ENCODE results near the gene MME. TPM values are rescaled to one million over a fixed set of nuclear protein-coding genes. Genes with fewer than 3 reads are reported as not detected.

MME gene
- polyA plus RNA-seq, 3 donors, result 0.27 to 1.0 (median 0.73) TPM

DNA sequence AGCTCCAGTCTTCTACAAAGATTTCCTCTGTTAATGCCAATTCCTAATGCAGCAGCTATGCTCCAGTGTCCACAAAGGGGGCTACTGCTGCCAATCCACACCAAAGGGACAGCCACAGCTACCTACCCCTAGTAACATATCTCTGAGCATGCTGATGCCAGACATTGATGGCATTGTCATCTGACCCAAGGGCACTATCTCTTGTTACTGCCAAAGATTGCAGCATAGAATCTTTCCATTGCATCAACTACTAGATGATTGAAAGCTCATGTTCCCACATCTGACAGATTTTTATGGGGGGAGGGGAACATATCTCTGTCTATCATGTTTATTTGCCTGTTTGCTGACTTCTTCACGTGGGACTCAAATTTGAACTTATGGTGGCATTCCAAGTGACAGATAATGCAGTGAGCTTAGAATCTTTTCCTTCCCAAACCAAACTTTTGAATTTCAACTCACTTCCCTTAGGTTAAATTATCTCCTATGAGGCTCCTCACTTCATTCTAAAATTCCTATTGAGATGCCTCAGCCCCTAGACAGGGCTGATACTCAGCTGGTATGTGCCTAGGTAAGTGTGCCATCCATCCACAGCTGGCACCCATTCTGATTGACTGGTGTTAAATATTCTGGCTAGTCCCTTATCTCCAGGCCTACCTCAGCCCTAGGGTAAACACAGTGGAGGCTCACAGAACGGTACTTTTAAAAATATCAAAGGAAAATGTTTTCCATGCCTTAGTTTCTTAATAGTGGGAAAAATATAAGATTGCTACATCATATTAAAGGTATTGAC, 113.0 kb downstream of the MME start:
- Mint-ChIP-seq H3K4me3 (no peak overlapping the region), H3K27ac (no peak overlapping the region), H3K9me3 (peaks cover 0 to 3% (median 0%) of the 10 kb centered on the region in 7 donors), H3K27me3 (ENCODE audit: low read depth in 3 of 3) (peaks cover 0 to 1% (median 0%) of the 10 kb centered on the region in 3 donors), H3K4me1 (no peaks in the 10 kb centered on the region), H3K36me3 (no peaks in the 10 kb centered on the region)
- no peaks in the 10 kb centered on the region for H3K27me3 ChIP-seq (ENCODE audit: control insufficient read depth in 2 of 2, insufficient read depth in 2 of 2, low read length in 2 of 2)
- no peak overlapping the region for H3K27ac ChIP-seq (ENCODE audit: low read depth in 1 of 2, low read length in 2 of 2)
- TF ChIP-seq, protein P1, sequence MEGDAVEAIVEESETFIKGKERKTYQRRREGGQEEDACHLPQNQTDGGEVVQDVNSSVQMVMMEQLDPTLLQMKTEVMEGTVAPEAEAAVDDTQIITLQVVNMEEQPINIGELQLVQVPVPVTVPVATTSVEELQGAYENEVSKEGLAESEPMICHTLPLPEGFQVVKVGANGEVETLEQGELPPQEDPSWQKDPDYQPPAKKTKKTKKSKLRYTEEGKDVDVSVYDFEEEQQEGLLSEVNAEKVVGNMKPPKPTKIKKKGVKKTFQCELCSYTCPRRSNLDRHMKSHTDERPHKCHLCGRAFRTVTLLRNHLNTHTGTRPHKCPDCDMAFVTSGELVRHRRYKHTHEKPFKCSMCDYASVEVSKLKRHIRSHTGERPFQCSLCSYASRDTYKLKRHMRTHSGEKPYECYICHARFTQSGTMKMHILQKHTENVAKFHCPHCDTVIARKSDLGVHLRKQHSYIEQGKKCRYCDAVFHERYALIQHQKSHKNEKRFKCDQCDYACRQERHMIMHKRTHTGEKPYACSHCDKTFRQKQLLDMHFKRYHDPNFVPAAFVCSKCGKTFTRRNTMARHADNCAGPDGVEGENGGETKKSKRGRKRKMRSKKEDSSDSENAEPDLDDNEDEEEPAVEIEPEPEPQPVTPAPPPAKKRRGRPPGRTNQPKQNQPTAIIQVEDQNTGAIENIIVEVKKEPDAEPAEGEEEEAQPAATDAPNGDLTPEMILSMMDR (IDR thresholded peaks at IDR 0.05), result no peak
- no peaks in the 10 kb centered on the region for H3K4me1 ChIP-seq (ENCODE audit: control insufficient read depth in 1 of 2, insufficient read depth in 2 of 2, low read length in 2 of 2)
- no peak overlapping the region for H3K9ac ChIP-seq (ENCODE audit: insufficient read depth, low read length, poor library complexity, severe bottlenecking)
- H2AFZ ChIP-seq (ENCODE audit: insufficient read depth, low read depth, low read length, poor library complexity, severe bottlenecking), result no peak overlapping the region
- H4K20me1 ChIP-seq (ENCODE audit: insufficient read depth, low read length), result no peaks in the 10 kb centered on the region
- H3K36me3 ChIP-seq (replicated peaks in 1 of 2; ENCODE audit: control insufficient read depth in 1 of 2, insufficient read depth in 2 of 2, low read length in 2 of 2), result no peaks in the 10 kb centered on the region
- no peaks in the 10 kb centered on the region for H3K79me2 ChIP-seq (ENCODE audit: insufficient read depth, low read length)
- H3K4me3 ChIP-seq (replicated peaks in 1 of 3; ENCODE audit: low read depth in 2 of 3, low read length in 3 of 3), result no peak overlapping the region
- WGBS (ENCODE audit: insufficient coverage), result no CpG with 5 or more reads among the region's 2 CpGs
- no peaks in the 10 kb centered on the region for H3K9me3 ChIP-seq (replicated peaks in 1 of 2; ENCODE audit: control insufficient read depth in 1 of 2, insufficient read depth in 1 of 2, low read length in 2 of 2)
- no peak overlapping the region for H3K4me2 ChIP-seq (replicated peaks; ENCODE audit: extremely low read depth, low read length, poor library complexity, severe bottlenecking)
- intact Hi-C loops (cut with micrococcal nuclease), result no loop called here
- DNase-seq, result no peak

- H3K36me3 ChIP-seq (replicated peaks in 1 of 2; ENCODE audit: control insufficient read depth in 1 of 2, insufficient read depth in 2 of 2, low read length in 2 of 2), result no peaks in the 10 kb centered on the region
- H3K4me2 ChIP-seq (replicated peaks; ENCODE audit: extremely low read depth, low read length, poor library complexity, severe bottlenecking), result no peak overlapping the region
- H3K27ac ChIP-seq (ENCODE audit: low read depth in 1 of 2, low read length in 2 of 2), result no peak overlapping the region
- Mint-ChIP-seq H3K27ac (no peak overlapping the region), H3K36me3 (no peaks in the 10 kb centered on the region), H3K4me1 (no peaks in the 10 kb centered on the region), H3K9me3 (peaks cover 0 to 3% (median 0%) of the 10 kb centered on the region in 7 donors), H3K27me3 (ENCODE audit: low read depth in 3 of 3) (peaks cover 0 to 1% (median 0%) of the 10 kb centered on the region in 3 donors), H3K4me3 (no peak overlapping the region)
- H3K9ac ChIP-seq (ENCODE audit: insufficient read depth, low read length, poor library complexity, severe bottlenecking), result no peak overlapping the region
- no peaks in the 10 kb centered on the region for H4K20me1 ChIP-seq (ENCODE audit: insufficient read depth, low read length)
- H3K4me3 ChIP-seq (replicated peaks in 1 of 3; ENCODE audit: low read depth in 2 of 3, low read length in 3 of 3), result no peak overlapping the region
- no peaks in the 10 kb centered on the region for H3K4me1 ChIP-seq (ENCODE audit: control insufficient read depth in 1 of 2, insufficient read depth in 2 of 2, low read length in 2 of 2)
- H3K9me3 ChIP-seq (replicated peaks in 1 of 2; ENCODE audit: control insufficient read depth in 1 of 2, insufficient read depth in 1 of 2, low read length in 2 of 2), result no peaks in the 10 kb centered on the region
- TF ChIP-seq, protein P1 (IDR thresholded peaks at IDR 0.05), result no peak
- no CpG with 5 or more reads among the region's 2 CpGs for WGBS (ENCODE audit: insufficient coverage)
- H3K79me2 ChIP-seq (ENCODE audit: insufficient read depth, low read length), result no peaks in the 10 kb centered on the region
- no peak overlapping the region for H2AFZ ChIP-seq (ENCODE audit: insufficient read depth, low read depth, low read length, poor library complexity, severe bottlenecking)
- H3K27me3 ChIP-seq (ENCODE audit: control insufficient read depth in 2 of 2, insufficient read depth in 2 of 2, low read length in 2 of 2), result no peaks in the 10 kb centered on the region
- intact Hi-C loops (cut with micrococcal nuclease), result no loop called here
- DNase-seq, result no peak
These were observed 113.7 kb downstream of the MME start for GRCh38 chr3:155193868-155194267.

Measured in CD14-positive monocyte (primary cell).